ENCODE data around the gene FABP3. TPM values are rescaled to one million over a fixed set of nuclear protein-coding genes. Genes with fewer than 3 reads are reported as not detected.

The FABP3 gene
- total and polyA plus RNA-seq, 10 of the 15 experiments (the other 5 are each of a cell fraction or from before 2014, with no cell fraction given): 0.36 to 1.2 (median 0.67) TPM; not detected in 2

GRCh38 chr1:31373897-31374486 is 1.1 kb upstream of the FABP3 start (continued):
- TF ChIP-seq CHD4 (IDR thresholded peaks at IDR 0.05) (no peak), CBX5 (IDR thresholded peaks at IDR 0.05; ENCODE audit: low read depth) (no peak), EED (IDR thresholded peaks at IDR 0.05; ENCODE audit: low read depth) (no peak), IKZF1 (conservative IDR thresholded peaks at IDR 0.05) (no peak), NFIC (IDR thresholded peaks at IDR 0.05; ENCODE audit: low read depth, low read length) (no peak), SMAD5 (IDR thresholded peaks at IDR 0.05; ENCODE audit: low read depth) (no peak), MYC (IDR thresholded peaks at IDR 0.05; ENCODE audit: insufficient read depth, insufficient read length, insufficient replicate concordance, low read length, severe bottlenecking) (no peak), CEBPB (IDR thresholded peaks at IDR 0.05; ENCODE audit: borderline replicate concordance in 1 of 2, low read depth in 2 of 2, low read length in 2 of 2) (no peak), MTA3 (IDR thresholded peaks at IDR 0.05; ENCODE audit: borderline replicate concordance, low read length) (no peak), ZBED1 (IDR thresholded peaks at IDR 0.05; ENCODE audit: borderline replicate concordance) (no peak), SRF (IDR thresholded peaks at IDR 0.05; ENCODE audit: low read depth in 2 of 2, low read length in 2 of 2) (no peak), BMI1 (IDR thresholded peaks at IDR 0.05; ENCODE audit: borderline replicate concordance) (no peak), NR2F1 (conservative IDR thresholded peaks at IDR 0.05) (no peak), SP1 (IDR thresholded peaks at IDR 0.05; ENCODE audit: low read depth, low read length) (no peak), TAF1 (IDR thresholded peaks at IDR 0.05; ENCODE audit: borderline replicate concordance, low read depth, low read length) (no peak)

- ATAC-seq: no peak
- RAD21 ChIA-PET (ENCODE audit: unreplicated experiment): interaction anchor here (1.0 to 2.3 kb wide), 6 partner anchors 11 to 177 kb away, joined by 3 to 15 read pairs (median 6); no protein-coding TSS in a partner anchor
- H3K36me3 ChIP-seq (ENCODE audit: control insufficient read depth in 2 of 2, insufficient read depth in 2 of 2, low read length in 1 of 2): no peaks in the 10 kb centered on the region; a peak in 1 of 4 replicates
- no peak for FAIRE-seq
- no peaks in the 10 kb centered on the region for H3K9me3 ChIP-seq (replicated peaks; ENCODE audit: control insufficient read depth, insufficient read depth, low read length)
- 62% methylated on average over 10 of the region's 10 CpGs for WGBS (ENCODE audit: insufficient coverage, insufficient replicate concordance, low lambda C conversion rate, missing lambda C conversion rate)
- H3K4me2 ChIP-seq (ENCODE audit: control insufficient read depth, insufficient read depth): peak overlapping the region; percentile 68; the same call in 1 of the 2 replicates
- H3K4me1 ChIP-seq (ENCODE audit: control insufficient read depth, insufficient read depth, low read length): no peaks in the 10 kb centered on the region
- no peaks in the 10 kb centered on the region for H3K27me3 ChIP-seq (replicated peaks in 1 of 2; ENCODE audit: control insufficient read depth in 2 of 2, insufficient read depth in 2 of 2, low read length in 1 of 2)
- peak overlapping the region; percentile 52; the same call in 1 of the 2 replicates for H3K4me3 ChIP-seq
- no peak overlapping the region for H3K9ac ChIP-seq (ENCODE audit: control insufficient read depth, insufficient read depth, low read length)
- no peaks in the 10 kb centered on the region for H4K20me1 ChIP-seq (ENCODE audit: control insufficient read depth, insufficient read depth)
- SMC1A ChIA-PET (ENCODE audit: uncharacterized antibody, unreplicated experiment): interaction anchor here (1.0 to 2.4 kb wide), 3 partner anchors 22 to 192 kb away, joined by 3 to 7 read pairs (median 3); partner anchors contain the start of genes SNRNP40 and ZCCHC17
- in situ Hi-C loops (cut with MboI): no loop called here
- H3K27ac ChIP-seq (ENCODE audit: control insufficient read depth, insufficient read depth): no peak overlapping the region
- no peak for DNase-seq (ENCODE audit: low read depth, low spot score)
- intact Hi-C loops (cut with micrococcal nuclease; ENCODE audit: unreplicated experiment): no loop called here
- H2AFZ ChIP-seq (ENCODE audit: control insufficient read depth, low read depth, low read length): no peak overlapping the region
- no peaks in the 10 kb centered on the region for H3K79me2 ChIP-seq (ENCODE audit: control insufficient read depth, insufficient read depth, low read length)
- POLR2A ChIA-PET: interaction anchor here (1.3 to 1.4 kb wide), 2 partner anchors 22 to 46 kb away, joined by 4 read pairs; no protein-coding TSS in a partner anchor
- CTCF ChIA-PET: interaction anchor here (0.9 to 5.5 kb wide), 6 partner anchors 23 to 246 kb away, joined by 3 to 42 read pairs (median 5); no protein-coding TSS in a partner anchor
- BruUV-seq (replicated peaks): no TSS peak
- TF ChIP-seq, protein P1, sequence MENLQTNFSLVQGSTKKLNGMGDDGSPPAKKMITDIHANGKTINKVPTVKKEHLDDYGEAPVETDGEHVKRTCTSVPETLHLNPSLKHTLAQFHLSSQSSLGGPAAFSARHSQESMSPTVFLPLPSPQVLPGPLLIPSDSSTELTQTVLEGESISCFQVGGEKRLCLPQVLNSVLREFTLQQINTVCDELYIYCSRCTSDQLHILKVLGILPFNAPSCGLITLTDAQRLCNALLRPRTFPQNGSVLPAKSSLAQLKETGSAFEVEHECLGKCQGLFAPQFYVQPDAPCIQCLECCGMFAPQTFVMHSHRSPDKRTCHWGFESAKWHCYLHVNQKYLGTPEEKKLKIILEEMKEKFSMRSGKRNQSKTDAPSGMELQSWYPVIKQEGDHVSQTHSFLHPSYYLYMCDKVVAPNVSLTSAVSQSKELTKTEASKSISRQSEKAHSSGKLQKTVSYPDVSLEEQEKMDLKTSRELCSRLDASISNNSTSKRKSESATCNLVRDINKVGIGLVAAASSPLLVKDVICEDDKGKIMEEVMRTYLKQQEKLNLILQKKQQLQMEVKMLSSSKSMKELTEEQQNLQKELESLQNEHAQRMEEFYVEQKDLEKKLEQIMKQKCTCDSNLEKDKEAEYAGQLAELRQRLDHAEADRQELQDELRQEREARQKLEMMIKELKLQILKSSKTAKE (IDR thresholded peaks at IDR 0.05; ENCODE audit: low read depth, poor library complexity, severe bottlenecking): no peak
- TF ChIP-seq, protein P2, sequence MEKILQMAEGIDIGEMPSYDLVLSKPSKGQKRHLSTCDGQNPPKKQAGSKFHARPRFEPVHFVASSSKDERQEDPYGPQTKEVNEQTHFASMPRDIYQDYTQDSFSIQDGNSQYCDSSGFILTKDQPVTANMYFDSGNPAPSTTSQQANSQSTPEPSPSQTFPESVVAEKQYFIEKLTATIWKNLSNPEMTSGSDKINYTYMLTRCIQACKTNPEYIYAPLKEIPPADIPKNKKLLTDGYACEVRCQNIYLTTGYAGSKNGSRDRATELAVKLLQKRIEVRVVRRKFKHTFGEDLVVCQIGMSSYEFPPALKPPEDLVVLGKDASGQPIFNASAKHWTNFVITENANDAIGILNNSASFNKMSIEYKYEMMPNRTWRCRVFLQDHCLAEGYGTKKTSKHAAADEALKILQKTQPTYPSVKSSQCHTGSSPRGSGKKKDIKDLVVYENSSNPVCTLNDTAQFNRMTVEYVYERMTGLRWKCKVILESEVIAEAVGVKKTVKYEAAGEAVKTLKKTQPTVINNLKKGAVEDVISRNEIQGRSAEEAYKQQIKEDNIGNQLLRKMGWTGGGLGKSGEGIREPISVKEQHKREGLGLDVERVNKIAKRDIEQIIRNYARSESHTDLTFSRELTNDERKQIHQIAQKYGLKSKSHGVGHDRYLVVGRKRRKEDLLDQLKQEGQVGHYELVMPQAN (conservative IDR thresholded peaks at IDR 0.05): no peak
- TF ChIP-seq BCL11A (IDR thresholded peaks at IDR 0.05; ENCODE audit: low read depth, low read length): no peak
- no peak for TF ChIP-seq MEF2B (IDR thresholded peaks at IDR 0.05; ENCODE audit: partially characterized antibody, poor library complexity, severe bottlenecking)
- no peak for TF ChIP-seq PAX5 (IDR thresholded peaks at IDR 0.05; ENCODE audit: borderline replicate concordance, low read depth, low read length)
- no peak for TF ChIP-seq HDAC6 (IDR thresholded peaks at IDR 0.05; ENCODE audit: unreplicated experiment)
- TF ChIP-seq EED (IDR thresholded peaks at IDR 0.05; ENCODE audit: low read depth): no peak
Measured at GRCh38 chr1:31372751-31373055, 173 bp downstream of the FABP3 start.

All from GM12878 (cell line).